HepG2 (cell line): Measurements from ENCODE around the gene TOMM6. TPM values are rescaled to one million over a fixed set of nuclear protein-coding genes. Genes with fewer than 3 reads are reported as not detected.

Source experiments
- CBFB ChIP-seq: sonication (generic); formaldehyde crosslinking; IDR thresholded peaks from 2 replicates; pipeline ENCODE4 v1.4.0; 2020; ENCODE audit warnings: missing genetic modification reagents
- CERS6 ChIP-seq: sonication (generic); formaldehyde crosslinking; IDR thresholded peaks from 2 replicates; pipeline ENCODE4 v1.5.0; 2020; ENCODE audit warnings: missing genetic modification reagents
- GMEB1 ChIP-seq: sonication (generic); formaldehyde crosslinking; IDR thresholded peaks from 2 replicates; pipeline ENCODE4 v1.5.1; 2020; ENCODE audit warnings: missing genetic modification reagents, mild to moderate bottlenecking, borderline replicate concordance
- HNRNPLL ChIP-seq: fragments of 200-400 bp; formaldehyde crosslinking; IDR thresholded peaks from 2 replicates; pipeline ENCODE4 v1.6.1; 2017; ENCODE audit warnings: mild to moderate bottlenecking, low read depth, low read length; ENCODE audit not compliant: poor library complexity, severe bottlenecking
- NFE2 ChIP-seq: sonication (generic); formaldehyde crosslinking; IDR thresholded peaks from 2 replicates; pipeline ENCODE4 v1.4.0; 2020; ENCODE audit warnings: missing genetic modification reagents
- SMARCC2 ChIP-seq: fragments of 450-650 bp; IDR thresholded peaks from 2 replicates; pipeline ENCODE4 v1.6.1; 2017; ENCODE audit warnings: antibody characterized with exemption, mild to moderate bottlenecking
- ZBED4 ChIP-seq: sonication (generic); formaldehyde crosslinking; IDR thresholded peaks from 2 replicates; pipeline ENCODE4 v1.4.0; 2020; ENCODE audit warnings: missing genetic modification reagents, borderline replicate concordance
- ZC3H13 ChIP-seq: sonication (generic); formaldehyde crosslinking; IDR thresholded peaks from 2 replicates; pipeline ENCODE4 v1.8.1; 2023; ENCODE audit warnings: mild to moderate bottlenecking, missing genetic modification reagents, moderate library complexity
- ZNF407 ChIP-seq: sonication (generic); formaldehyde crosslinking; IDR thresholded peaks from one replicate; pipeline ENCODE4 v1.5.1; 2020; ENCODE audit warnings: mild to moderate bottlenecking, missing genetic modification reagents; ENCODE audit errors: not compliant biosample characterization
- ZNF678 ChIP-seq: sonication (generic); formaldehyde crosslinking; IDR thresholded peaks from 2 replicates; pipeline ENCODE4 v1.4.0; 2020; ENCODE audit warnings: mild to moderate bottlenecking, missing genetic modification reagents
- ZNF883 ChIP-seq: sonication (generic); formaldehyde crosslinking; IDR thresholded peaks from 2 replicates; pipeline ENCODE4 v1.5.1; 2020; ENCODE audit warnings: mild to moderate bottlenecking, missing genetic modification reagents; ENCODE audit errors: not compliant biosample characterization
- polyA plus RNA-seq, 8 experiments: library from polyadenylated mRNA; depleted of rRNA in 3 of 8; stranded (reverse) in 7 of 8; unstranded in 1 of 8; fragments of >200 nt; fragmentation: Illumina TruSeq in 4 of 8; extraction: Trizol in 4 of 8; gene quantifications; 2 replicates each; pipeline versions ENCODE4 v1.2.1 to v1.2.3, GENCODE V29; 2011 to 2016; ENCODE audit warnings: low read depth in 4 of 8, missing spikeins in 1 of 8, mixed read lengths in 1 of 8; ENCODE audit not compliant: insufficient read depth in 1 of 8
- total RNA-seq, 5 experiments: library from RNA; depleted of rRNA; stranded (reverse); fragments of >200 nt; fragmentation: Illumina TruSeq; extraction: Trizol; gene quantifications; 2 replicates each; pipeline ENCODE4 v1.2.3, GENCODE V29; 2016; ENCODE audit warnings: low read depth in 1 of 5

Gene TOMM6
- total and polyA plus RNA-seq, 2 of the 13 experiments (the other 11 are each of a cell fraction or from before 2014, with no cell fraction given) = 320 to 321 TPM

GRCh38 chr6:41739041-41739440 is 48.5 kb upstream of the TOMM6 start (continued):
- TF ChIP-seq ZNF678 (CRISPR knock-in tag) (no peak), CBFB (CRISPR knock-in tag) (no peak), CERS6 (CRISPR knock-in tag) (no peak), GMEB1 (CRISPR knock-in tag) (no peak), ZNF407 (CRISPR knock-in tag) (no peak), ZBED4 (no peak), ZNF883 (CRISPR knock-in tag) (no peak), SMARCC2 (no peak), HNRNPLL (no peak), NFE2 (CRISPR knock-in tag) (no peak), ZC3H13 (CRISPR knock-in tag) (no peak)
